Measurements from ENCODE around the gene CDC42SE1.

The CDC42SE1 gene

GRCh38 chr1:151008244-151009205 lies 50.9 kb downstream of the CDC42SE1 start, which contains the start of gene PRUNE1:
PRUNE1 (plus strand) TSS chr1:151008449; CDS start chr1:151008633, 184 bp downstream.
- DNase-seq (ENCODE audit: low read depth) = peak; percentile 92

GRCh38 chr1:151007853-151008243 lies 51.6 kb downstream of the CDC42SE1 start:
- no peak for DNase-seq (ENCODE audit: low read depth)

- no peak for DNase-seq (ENCODE audit: low read depth)
Measured at GRCh38 chr1:151006327-151007052, 52.9 kb downstream of the CDC42SE1 start, which contains the start of gene MINDY1. MINDY1 (minus strand) TSS chr1:151006902; CDS start chr1:151002617, 4,285 bp downstream.

GRCh38 chr1:151005729-151006319 lies 53.6 kb downstream of the CDC42SE1 start:
- DNase-seq (ENCODE audit: low read depth) = no peak

GRCh38 chr1:151003180-151003579 lies 56.2 kb downstream of the CDC42SE1 start:
- DNase-seq (ENCODE audit: low read depth) = no peak

- DNase-seq (ENCODE audit: low read depth) = no peak
Measured at GRCh38 chr1:151002611-151003010, 56.8 kb downstream of the CDC42SE1 start.

- DNase-seq (ENCODE audit: low read depth) = no peak
Measured at GRCh38 chr1:151002051-151002450, 57.4 kb downstream of the CDC42SE1 start.

GRCh38 chr1:151001602-151002001 lies 57.8 kb downstream of the CDC42SE1 start:
- DNase-seq (ENCODE audit: low read depth) = no peak

Measured in activated gamma-delta T cell treated with anti-CD3 and anti-CD28 coated beads, Interleukin-2, amount 50 U/mL, for 16 hours (primary cell).